Adrenal gland (tissue), 12 donors: ENCODE results near the gene RBMX2. TPM values are rescaled to one million over a fixed set of nuclear protein-coding genes. Genes with fewer than 3 reads are reported as not detected.

Experiments used
- DNase-seq, 7 donors: peaks; one replicate each; pipeline ENCODE4 v3.0.0-alpha.2; 2019 to 2020
- H3K27ac ChIP-seq, 5 donors: fragments of 200-600 bp; sonication (generic) in 4 of 5; 1 replicate in 3 of 5; 2 replicates in 2 of 5; pipeline versions ENCODE4 v1.5.1 to v1.8.0; 2016 to 2020; ENCODE audit warnings: mild to moderate bottlenecking in 1 of 5
- H3K27me3 ChIP-seq: fragments of 200-600 bp; 2 replicates; pipeline ENCODE4 v1.8.0; 2021
- H3K36me3 ChIP-seq, 2 donors: fragments of 200-600 bp; replicated peaks in 1 of 2; 1 replicate in 1 of 2; 2 replicates in 1 of 2; pipeline versions ENCODE4 v1.5.1 to v1.8.0; 2018 to 2022
- H3K4me1 ChIP-seq, 2 donors: fragments of 200-600 bp; replicated peaks in 1 of 2; 1 replicate in 1 of 2; 2 replicates in 1 of 2; pipeline versions ENCODE4 v1.5.1 to v1.8.0; 2018 to 2021
- H3K4me3 ChIP-seq, 4 donors: fragments of 200-600 bp; sonication (generic) in 3 of 4; one replicate each; pipeline ENCODE4 v1.5.1; 2016 to 2018
- H3K9me3 ChIP-seq, 3 donors: fragments of 200-600 bp; sonication (generic) in 1 of 3; replicated peaks in 1 of 3; 1 replicate in 2 of 3; 2 replicates in 1 of 3; pipeline versions ENCODE4 v1.5.1 to v1.8.0; 2016 to 2021
- CTCF ChIP-seq, 6 experiments: fragments of 450-650 bp in 4 of 6; fragments of 200-600 bp in 2 of 6; sonication (generic) in 1 of 6; IDR thresholded peaks; 1 replicate in 5 of 6; 2 replicates in 1 of 6; pipeline versions ENCODE4 v1.5.1 to v1.8.0; 2016 to 2021; ENCODE audit warnings: antibody characterized with exemption in 6 of 6, mild to moderate bottlenecking in 2 of 6, moderate library complexity in 1 of 6
- POLR2A ChIP-seq, 2 donors: fragments of 450-650 bp; IDR thresholded peaks; one replicate each; pipeline ENCODE4 v1.6.1; 2017; ENCODE audit warnings: antibody characterized with exemption in 2 of 2, mild to moderate bottlenecking in 2 of 2, moderate library complexity in 1 of 2
- WGBS, 4 donors: extraction: QIAGEN DNeasy Blood & Tissue Kit in 2 of 4; methylation state at CpG; one replicate each; pipeline versions ENCODE4 v1.1.5 to v1.1.7; 2013 to 2017; 5-methylcytosine and 5-hydroxymethylcytosine counted together
- intact Hi-C, 2 donors: fragments of 100-400 bp; cut with DNase I; formaldehyde crosslinking; loops; one replicate each; pipeline versions ENCODE4 v1.14.1 to v1.15.0; 2022 to 2023
- polyA plus RNA-seq, 3 donors: library from polyadenylated mRNA; stranded (reverse); fragments of 200-250 nt in 2 of 3; fragments of 350-450 nt in 1 of 3; fragmentation: Illumina TruSeq in 1 of 3; extraction: RNeasy Lipid Tissue Mini Kit (QIAGEN cat#74804) in 1 of 3; gene quantifications; one replicate each; pipeline ENCODE4 v1.2.3, GENCODE V29; 2013 to 2014
- total RNA-seq, 9 donors: library from RNA; depleted of rRNA in 4 of 9; stranded (reverse); fragments of >200 nt in 4 of 9; fragments of 120-200 nt in 1 of 9; fragmentation: NEBNext Ultra II Directional in 1 of 9; extraction: Animal tissue kit (Norgen Biotek cat#: 25700) in 1 of 9; gene quantifications; one replicate each; pipeline versions ENCODE4 v1.1.0 to v1.2.4, GENCODE V29; 2013 to 2023
- donor health status: healthy with polysubstance abuse.
- donor health status: Bipolar disorder and iron deficiency.
- donor health status: DM: yes; HTN: yes; CAD: no.
- donor health status: DM: no; HTN: no; CAD: no.
- donor health status: DM: no; HTN: no; CAD: no.
- donor health status: DM: yes; HTN: yes; CAD: no.

The RBMX2 gene
- total and polyA plus RNA-seq, 12 donors, result 8.0 to 42.1 (median 18.1) TPM

GRCh38 chrX:130415201-130415600 is 13.4 kb downstream of the RBMX2 start:
- Histone ChIP-seq H3K27ac (no peak overlapping the region), H3K4me1 (no peaks in the 10 kb centered on the region), H3K9me3 (no peaks in the 10 kb centered on the region), H3K4me3 (no peak overlapping the region), H3K27me3 (no peaks in the 10 kb centered on the region), H3K36me3 (peaks cover 0 to 5% of the 10 kb centered on the region in 2 donors)
- intact Hi-C loops, result no loop called here
- no peak for DNase-seq
- 87 to 93% (median 90%) methylated on average over 7 of the region's 7 CpGs for WGBS, 4 donors
- TF ChIP-seq POLR2A (IDR thresholded peaks at IDR 0.05) (no peak), CTCF (IDR thresholded peaks at IDR 0.05) (no peak)

- no peaks in the 10 kb centered on the region for H3K27me3 ChIP-seq
- H3K9me3 ChIP-seq, result no peaks in the 10 kb centered on the region
- WGBS, 4 donors, result 62 to 85% (median 77%) methylated on average over 1 to 4 of the region's 4 CpGs
- no peaks in the 10 kb centered on the region for H3K4me1 ChIP-seq
- no peak overlapping the region for H3K4me3 ChIP-seq
- H3K36me3 ChIP-seq, result peaks cover 0 to 5% of the 10 kb centered on the region in 2 donors
- no peak for TF ChIP-seq POLR2A (IDR thresholded peaks at IDR 0.05)
- no peak for TF ChIP-seq CTCF (IDR thresholded peaks at IDR 0.05)
- DNase-seq, result no peak
- intact Hi-C loops, result no loop called here
- no peak overlapping the region for H3K27ac ChIP-seq
These were observed 15.0 kb downstream of the RBMX2 start for GRCh38 chrX:130416785-130417184.

GRCh38 chrX:130418066-130418465 is 16.3 kb downstream of the RBMX2 start:
- intact Hi-C loops, result no loop called here
- Histone ChIP-seq H3K9me3 (no peaks in the 10 kb centered on the region), H3K4me1 (no peaks in the 10 kb centered on the region), H3K4me3 (no peak overlapping the region), H3K27me3 (no peaks in the 10 kb centered on the region), H3K36me3 (no peaks in the 10 kb centered on the region), H3K27ac (no peak overlapping the region)
- TF ChIP-seq CTCF (IDR thresholded peaks at IDR 0.05), result no peak
- no peak for TF ChIP-seq POLR2A (IDR thresholded peaks at IDR 0.05)
- 47 to 79% (median 70%) methylated on average over 2 of the region's 2 CpGs for WGBS, 4 donors
- no peak for DNase-seq

- intact Hi-C loops, result no loop called here
- 78 to 81% (median 79%) methylated on average over 3 to 4 of the region's 4 CpGs for WGBS, 4 donors
- DNase-seq, result no peak
- TF ChIP-seq CTCF (IDR thresholded peaks at IDR 0.05) (no peak), POLR2A (IDR thresholded peaks at IDR 0.05) (no peak)
- Histone ChIP-seq H3K4me3 (no peak overlapping the region), H3K27me3 (no peaks in the 10 kb centered on the region), H3K9me3 (no peaks in the 10 kb centered on the region), H3K36me3 (no peaks in the 10 kb centered on the region), H3K27ac (no peak overlapping the region), H3K4me1 (no peaks in the 10 kb centered on the region)
These were observed 17.0 kb downstream of the RBMX2 start for GRCh38 chrX:130418740-130419139.
